Common myeloid progenitor, CD34-positive (primary cell): ENCODE measurements around the gene ZNF630.
"Not testable (repeated sequence)": the region's sequence is repeated elsewhere in the genome, so short reads cannot be mapped to it uniquely, and the experiment has no call there.

Source experiments
- CTCF ChIA-PET: fragments of 350-600 bp; sonication (Branson Sonifier 250); formaldehyde crosslinking; loops from one replicate; lab custom pipeline; 2021; ENCODE audit warnings: antibody characterized with exemption; lab: Charles Lee
- POLR2A ChIA-PET: fragments of 350-600 bp; sonication (Branson Sonifier 250); formaldehyde crosslinking; loops from one replicate; lab custom pipeline; 2021; ENCODE audit warnings: antibody characterized with exemption; lab: Charles Lee
- DNase-seq, 3 donors: peaks; one replicate each; pipeline versions ENCODE4 v3.0.0 to v3.0.0-alpha.2; 2013
- H3K27ac ChIP-seq, 2 experiments: 1 replicate in 1 of 2; 2 replicates in 1 of 2; pipeline ENCODE4 v1.7.0; 2013; ENCODE audit warnings: inconsistent platforms in 2 of 2, low read length in 2 of 2, mild to moderate bottlenecking in 2 of 2, low read depth in 1 of 2, moderate library complexity in 1 of 2; ENCODE audit not compliant: severe bottlenecking in 2 of 2, insufficient read depth in 1 of 2, poor library complexity in 1 of 2
- H3K27me3 ChIP-seq, 5 experiments: replicated peaks in 2 of 5; 1 replicate in 3 of 5; 2 replicates in 2 of 5; pipeline versions ENCODE4 v1.6.1 to v1.7.0; 2013; ENCODE audit warnings: low read length in 4 of 5, mild to moderate bottlenecking in 2 of 5, moderate library complexity in 2 of 5, inconsistent platforms in 1 of 5; ENCODE audit not compliant: insufficient read depth in 5 of 5, control insufficient read depth in 4 of 5
- H3K36me3 ChIP-seq, 4 experiments: 1 replicate in 2 of 4; 2 replicates in 2 of 4; pipeline versions ENCODE4 v1.6.1 to v1.7.0; 2013; ENCODE audit warnings: low read length in 3 of 4, control low read depth in 1 of 4, mild to moderate bottlenecking in 1 of 4; ENCODE audit not compliant: control insufficient read depth in 4 of 4, insufficient read depth in 4 of 4
- H3K4me1 ChIP-seq, 4 experiments: 1 replicate in 3 of 4; 2 replicates in 1 of 4; pipeline versions ENCODE4 v1.6.1 to v1.7.1; 2013; ENCODE audit warnings: low read length in 3 of 4, mild to moderate bottlenecking in 3 of 4, control low read depth in 1 of 4, inconsistent platforms in 1 of 4, moderate library complexity in 1 of 4; ENCODE audit not compliant: control insufficient read depth in 4 of 4, insufficient read depth in 4 of 4; ENCODE audit errors: control extremely low read depth in 1 of 4
- H3K4me3 ChIP-seq, 7 experiments: 1 replicate in 4 of 7; 2 replicates in 3 of 7; pipeline versions ENCODE4 v1.5.1 to v1.7.0; 2013; ENCODE audit warnings: mild to moderate bottlenecking in 7 of 7, low read length in 6 of 7, moderate library complexity in 6 of 7, inconsistent platforms in 2 of 7, low read depth in 2 of 7, control low read depth in 1 of 7; ENCODE audit not compliant: insufficient read depth in 4 of 7, control insufficient read depth in 1 of 7; ENCODE audit errors: extremely low read depth in 1 of 7
- H3K9me3 ChIP-seq, 5 experiments: 1 replicate in 4 of 5; 2 replicates in 1 of 5; pipeline versions ENCODE4 v1.6.1 to v1.7.1; 2013; ENCODE audit warnings: low read length in 4 of 5, mild to moderate bottlenecking in 2 of 5, inconsistent platforms in 1 of 5, low read depth in 1 of 5, moderate library complexity in 1 of 5; ENCODE audit not compliant: control insufficient read depth in 4 of 5, insufficient read depth in 2 of 5; ENCODE audit errors: control extremely low read depth in 1 of 5
- WGBS: methylation state at CpG from one replicate; pipeline ENCODE4 v1.1.5; 2013; ENCODE audit not compliant: insufficient coverage; 5-methylcytosine and 5-hydroxymethylcytosine counted together

Gene ZNF630

GRCh38 chrX:48028091-48028490, 43.3 kb downstream of the ZNF630 start:
- no peak for DNase-seq
- Histone ChIP-seq H3K36me3 (no peaks in the 10 kb centered on the region), H3K27me3 (no peaks in the 10 kb centered on the region), H3K27ac (no peak overlapping the region), H3K4me1 (no peaks in the 10 kb centered on the region), H3K4me3 (no peak overlapping the region), H3K9me3 (no peaks in the 10 kb centered on the region)
- 96% methylated on average over 8 of the region's 8 CpGs for WGBS
- ChIA-PET CTCF (interaction anchor here (1.1 to 3.9 kb wide), 7 partner anchors 14 to 467 kb away, joined by 3 to 32 read pairs (median 5); no protein-coding TSS in a partner anchor), POLR2A (no interaction called here)

GRCh38 chrX:48027545-48027944, 43.9 kb downstream of the ZNF630 start:
- H3K4me3 ChIP-seq, H3K36me3 ChIP-seq, H3K9me3 ChIP-seq, DNase-seq, H3K27me3 ChIP-seq, H3K4me1 ChIP-seq, H3K27ac ChIP-seq, POLR2A ChIA-PET: not testable (repeated sequence)
- CTCF ChIA-PET: interaction anchor here (0.7 to 3.9 kb wide), 10 partner anchors 14 to 468 kb away, joined by 3 to 32 read pairs (median 4); no protein-coding TSS in a partner anchor
- WGBS: 73% methylated on average over 3 of the region's 4 CpGs

DNA sequence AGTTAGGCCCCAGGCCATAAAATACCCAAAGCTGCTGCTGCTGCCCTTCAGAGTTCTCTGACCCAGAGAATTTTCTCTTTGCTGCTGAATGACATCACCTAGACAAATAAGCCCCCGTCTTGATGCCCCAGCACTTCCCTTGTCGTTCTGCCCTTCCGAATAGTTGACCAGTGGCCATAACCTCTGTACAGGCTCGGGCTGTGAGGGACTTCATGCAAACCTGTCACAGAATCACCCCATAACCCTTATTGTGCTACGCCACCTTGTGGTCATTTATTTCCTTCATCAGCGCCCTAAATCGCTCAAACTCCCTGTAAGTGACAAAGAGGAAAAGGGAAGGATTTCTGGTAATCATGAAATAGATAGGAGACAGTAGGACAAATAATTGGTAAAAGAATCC, 45.9 kb downstream of the ZNF630 start:
- POLR2A ChIA-PET: no interaction called here
- no peak overlapping the region for H3K4me3 ChIP-seq
- peaks cover 0 to 2% (median under 1%) of the 10 kb centered on the region in 4 experiments for H3K4me1 ChIP-seq
- CTCF ChIA-PET: interaction anchor here (1.2 to 3.9 kb wide), 5 partner anchors 66 to 190 kb away, joined by 3 to 32 read pairs (median 4); no protein-coding TSS in a partner anchor
- no peaks in the 10 kb centered on the region for H3K27me3 ChIP-seq
- DNase-seq: peak; percentile 55 to 77 (median 72)
- no peaks in the 10 kb centered on the region for H3K36me3 ChIP-seq
- H3K9me3 ChIP-seq: peaks cover 0 to 3% (median 0%) of the 10 kb centered on the region in 5 experiments
- no peak overlapping the region for H3K27ac ChIP-seq
- WGBS: 18% methylated on average over 3 of the region's 7 CpGs

DNA sequence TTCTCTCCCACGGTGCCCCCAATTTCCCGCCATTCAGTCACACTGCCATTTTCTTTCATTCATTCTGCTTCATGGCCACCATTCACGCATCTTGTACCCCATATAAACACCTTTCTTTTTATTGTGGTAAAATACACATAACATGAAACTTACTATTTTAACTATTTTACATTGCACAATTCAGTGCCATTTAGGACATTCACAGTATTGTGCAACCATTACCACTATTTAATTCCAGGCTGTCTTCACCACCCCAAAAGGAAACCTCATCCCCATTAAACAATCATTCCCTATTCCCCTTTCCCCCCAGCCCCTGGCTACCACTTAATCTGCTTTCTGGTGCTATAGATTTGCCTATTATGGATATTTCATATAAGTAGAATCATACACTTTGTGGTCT, 48.7 kb downstream of the ZNF630 start:
- DNase-seq: no peak
- no peak overlapping the region for H3K27ac ChIP-seq
- H3K9me3 ChIP-seq: peaks cover 0 to 3% (median 0%) of the 10 kb centered on the region in 5 experiments
- H3K4me3 ChIP-seq: no peak overlapping the region
- 75% methylated on average over 2 of the region's 3 CpGs for WGBS
- H3K4me1 ChIP-seq: peaks cover 0 to 4% (median 1%) of the 10 kb centered on the region in 4 experiments
- POLR2A ChIA-PET: no interaction called here
- H3K27me3 ChIP-seq: no peaks in the 10 kb centered on the region
- CTCF ChIA-PET: interaction anchor here (1.4 kb wide), 1 partner anchor 169 kb away, joined by 4 read pairs; no protein-coding TSS in a partner anchor
- no peaks in the 10 kb centered on the region for H3K36me3 ChIP-seq

DNA sequence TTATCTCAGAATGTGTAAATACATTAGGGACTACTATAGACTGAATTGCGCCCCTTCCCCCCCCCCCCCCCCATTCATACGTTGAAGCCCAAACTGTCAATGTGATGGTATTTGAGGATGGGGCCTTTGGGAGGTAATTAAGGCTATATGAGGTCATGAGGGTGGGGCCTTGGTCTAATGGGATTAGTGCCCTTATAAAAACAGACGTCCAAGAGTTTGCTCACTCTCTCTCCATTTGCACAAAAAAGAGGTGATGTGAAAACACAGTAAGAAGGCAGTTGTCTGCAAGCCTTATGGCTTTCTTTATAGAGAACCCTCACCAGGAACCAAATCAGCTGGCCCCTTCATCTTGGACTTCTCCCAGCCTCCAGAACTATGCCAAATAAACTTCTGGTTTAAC, 49.3 kb downstream of the ZNF630 start:
- no peaks in the 10 kb centered on the region for H3K27me3 ChIP-seq
- H3K27ac ChIP-seq: peak overlapping the region in 1 of 2 experiments; percentile 99
- CTCF ChIA-PET: interaction anchor here (1.4 kb wide), 1 partner anchor 168 kb away, joined by 4 read pairs; no protein-coding TSS in a partner anchor
- peaks cover 0 to 3% (median 0%) of the 10 kb centered on the region in 5 experiments for H3K9me3 ChIP-seq
- WGBS: no CpG with 5 or more reads among the region's 3 CpGs
- POLR2A ChIA-PET: no interaction called here
- peaks cover 0 to 4% (median 1%) of the 10 kb centered on the region in 4 experiments for H3K4me1 ChIP-seq
- H3K36me3 ChIP-seq: no peaks in the 10 kb centered on the region
- DNase-seq: no peak
- H3K4me3 ChIP-seq: peak overlapping the region in 3 of 7 experiments; percentile 74 to 84 (median 76)

- peaks cover 0 to 4% (median 1%) of the 10 kb centered on the region in 4 experiments for H3K4me1 ChIP-seq
- POLR2A ChIA-PET: interaction anchor here (0.5 to 0.8 kb wide), 3 partner anchors 47 to 861 kb away, joined by 3 to 4 read pairs (median 3); partner anchors contain the start of gene ZNF81
- H3K36me3 ChIP-seq: no peaks in the 10 kb centered on the region
- peak overlapping the region; percentile 98 to 99 for H3K27ac ChIP-seq
- peak overlapping the region; percentile 39 to 89 (median 76) for H3K4me3 ChIP-seq
- peak; percentile 84 to 94 (median 93) for DNase-seq
- WGBS: 30% methylated on average over 21 of the region's 30 CpGs
- CTCF ChIA-PET: no interaction called here
- no peaks in the 10 kb centered on the region for H3K27me3 ChIP-seq
- H3K9me3 ChIP-seq: peaks cover 0 to 3% (median 0%) of the 10 kb centered on the region in 5 experiments
Observed at GRCh38 chrX:48021026-48021900, 50.2 kb downstream of the ZNF630 start.
